ENCODE measurements around the gene KCTD5.

Gene KCTD5

GRCh38 chr16:2713523-2713922, 31.2 kb downstream of the KCTD5 start:
- no peak overlapping the region for H3K4me3 ChIP-seq (ENCODE audit: low read length, poor library complexity, severe bottlenecking)
- H4K20me1 ChIP-seq (ENCODE audit: insufficient read depth, low read length, poor library complexity, severe bottlenecking), result no peaks in the 10 kb centered on the region
- no peak overlapping the region for H3K4me2 ChIP-seq (ENCODE audit: low read depth, low read length, poor library complexity, severe bottlenecking)
- TF ChIP-seq EZH2phosphoT487 (IDR thresholded peaks at IDR 0.05; ENCODE audit: borderline replicate concordance) (no peak), CTCF (conservative IDR thresholded peaks at IDR 0.05; ENCODE audit: low read length) (no peak)
- no peaks in the 10 kb centered on the region for H3K79me2 ChIP-seq (ENCODE audit: insufficient read depth, low read length)
- peaks cover 19% of the 10 kb centered on the region for H3K4me1 ChIP-seq (ENCODE audit: insufficient read depth, low read length, poor library complexity, severe bottlenecking)
- H3K9ac ChIP-seq (ENCODE audit: low read depth, low read length, poor library complexity, severe bottlenecking), result no peak overlapping the region
- no peaks in the 10 kb centered on the region for H3K9me2 ChIP-seq (replicated peaks; ENCODE audit: low read depth, low read length)
- no peak overlapping the region for H2AFZ ChIP-seq (ENCODE audit: low read length)
- no peaks in the 10 kb centered on the region for H3K36me3 ChIP-seq (ENCODE audit: insufficient read depth, low read length)
- no peaks in the 10 kb centered on the region for H3K27me3 ChIP-seq (ENCODE audit: insufficient read depth, low read length, poor library complexity, severe bottlenecking)
- no peaks in the 10 kb centered on the region for H3K9me3 ChIP-seq (ENCODE audit: insufficient read depth, low read depth, low read length)
- no peaks in the 10 kb centered on the region for H3F3A ChIP-seq (ENCODE audit: low read depth)

GRCh38 chr16:2713985-2714774, 31.9 kb downstream of the KCTD5 start:
- TF ChIP-seq EZH2phosphoT487 (IDR thresholded peaks at IDR 0.05; ENCODE audit: borderline replicate concordance) (no peak), CTCF (conservative IDR thresholded peaks at IDR 0.05; ENCODE audit: low read length) (no peak)
- Histone ChIP-seq H2AFZ (ENCODE audit: low read length) (no peak overlapping the region), H3K4me1 (ENCODE audit: insufficient read depth, low read length, poor library complexity, severe bottlenecking) (peaks cover 25% of the 10 kb centered on the region), H3F3A (ENCODE audit: low read depth) (no peaks in the 10 kb centered on the region), H3K9me3 (ENCODE audit: insufficient read depth, low read depth, low read length) (no peaks in the 10 kb centered on the region), H3K36me3 (ENCODE audit: insufficient read depth, low read length) (no peaks in the 10 kb centered on the region), H3K9me2 (replicated peaks; ENCODE audit: low read depth, low read length) (no peaks in the 10 kb centered on the region), H3K27me3 (ENCODE audit: insufficient read depth, low read length, poor library complexity, severe bottlenecking) (no peaks in the 10 kb centered on the region), H3K79me2 (ENCODE audit: insufficient read depth, low read length) (no peaks in the 10 kb centered on the region), H4K20me1 (ENCODE audit: insufficient read depth, low read length, poor library complexity, severe bottlenecking) (no peaks in the 10 kb centered on the region), H3K4me2 (ENCODE audit: low read depth, low read length, poor library complexity, severe bottlenecking) (no peak overlapping the region), H3K9ac (ENCODE audit: low read depth, low read length, poor library complexity, severe bottlenecking) (no peak overlapping the region), H3K4me3 (ENCODE audit: low read length, poor library complexity, severe bottlenecking) (no peak overlapping the region)

- H3K4me2 ChIP-seq (ENCODE audit: low read depth, low read length, poor library complexity, severe bottlenecking), result no peak overlapping the region
- H3K36me3 ChIP-seq (ENCODE audit: insufficient read depth, low read length), result no peaks in the 10 kb centered on the region
- H3K79me2 ChIP-seq (ENCODE audit: insufficient read depth, low read length), result no peaks in the 10 kb centered on the region
- no peaks in the 10 kb centered on the region for H3K27me3 ChIP-seq (ENCODE audit: insufficient read depth, low read length, poor library complexity, severe bottlenecking)
- peaks cover 25% of the 10 kb centered on the region for H3K4me1 ChIP-seq (ENCODE audit: insufficient read depth, low read length, poor library complexity, severe bottlenecking)
- no peaks in the 10 kb centered on the region for H3K9me2 ChIP-seq (replicated peaks; ENCODE audit: low read depth, low read length)
- no peak overlapping the region for H3K4me3 ChIP-seq (ENCODE audit: low read length, poor library complexity, severe bottlenecking)
- no peaks in the 10 kb centered on the region for H3K9me3 ChIP-seq (ENCODE audit: insufficient read depth, low read depth, low read length)
- no peak overlapping the region for H2AFZ ChIP-seq (ENCODE audit: low read length)
- H3K9ac ChIP-seq (ENCODE audit: low read depth, low read length, poor library complexity, severe bottlenecking), result no peak overlapping the region
- no peaks in the 10 kb centered on the region for H4K20me1 ChIP-seq (ENCODE audit: insufficient read depth, low read length, poor library complexity, severe bottlenecking)
- no peaks in the 10 kb centered on the region for H3F3A ChIP-seq (ENCODE audit: low read depth)
- no peak for TF ChIP-seq CTCF (conservative IDR thresholded peaks at IDR 0.05; ENCODE audit: low read length)
- no peak for TF ChIP-seq EZH2phosphoT487 (IDR thresholded peaks at IDR 0.05; ENCODE audit: borderline replicate concordance)
Measured at GRCh38 chr16:2715064-2715463, 32.7 kb downstream of the KCTD5 start.

All from Loucy (cell line).